HG02870 (cell line): ENCODE results near the gene FGG.

Source experiments
- ATAC-seq: cut with Tn5 transposase; IDR thresholded peaks from one replicate; pipeline ENCODE4 v1.9.1; 2021; ENCODE audit warnings: mild to moderate bottlenecking, moderate library complexity; ENCODE audit not compliant: unreplicated experiment

Gene FGG

DNA sequence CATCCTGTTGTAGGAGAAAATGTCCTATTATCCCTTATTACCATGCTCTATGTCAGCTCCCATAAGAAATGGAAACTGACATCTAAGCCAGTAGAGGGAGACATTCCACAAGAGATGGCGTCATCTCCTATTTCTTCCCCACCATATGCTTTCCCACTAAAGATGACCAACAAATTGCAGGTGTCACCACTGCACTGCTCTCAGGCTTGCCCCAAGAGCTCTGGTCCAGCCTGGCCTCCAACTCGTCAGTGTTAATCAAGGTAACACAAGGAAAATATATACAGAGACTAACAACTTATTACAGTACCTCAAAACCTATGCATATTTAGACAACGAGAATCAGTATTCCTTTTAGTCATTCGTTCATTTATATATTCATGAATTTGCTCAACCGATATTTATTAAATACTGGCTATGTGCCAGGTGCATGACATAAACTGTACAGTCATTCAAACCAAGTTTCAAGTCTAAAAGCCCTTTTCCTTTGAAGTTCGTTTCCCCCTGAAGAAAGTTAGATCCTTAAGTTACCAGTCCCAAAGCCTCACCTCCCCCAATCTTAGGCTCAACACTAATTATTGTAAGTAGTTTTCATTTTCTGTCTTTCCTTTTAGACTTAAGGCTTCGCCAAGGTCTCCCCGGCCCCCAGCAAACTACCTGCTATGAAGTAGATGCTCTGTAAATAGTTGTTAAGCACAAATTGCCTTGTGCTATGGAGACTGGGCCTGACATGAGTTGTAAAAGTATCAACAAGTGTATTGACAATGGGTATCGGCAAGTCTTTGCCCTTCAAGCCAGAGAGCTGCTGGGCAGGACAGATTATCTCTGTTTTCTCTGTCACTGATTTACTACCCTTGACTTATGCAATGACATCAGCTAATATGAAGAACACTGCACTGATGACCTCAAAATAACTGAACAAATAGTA is 52.7 kb downstream of the FGG start:
- peak; percentile 92 for ATAC-seq

GRCh38 chr4:154559141-154559493 is 53.3 kb downstream of the FGG start:
- peak; percentile 12 for ATAC-seq
